Measurements from ENCODE around the gene ZNF83.
"Not testable (repeated sequence)": the region's sequence is repeated elsewhere in the genome, so short reads cannot be mapped to it uniquely, and the experiment has no call there.

Gene ZNF83

GRCh38 chr19:52638601-52639000 is 446 bp upstream of the ZNF83 start:
- DNase-seq (ENCODE audit: insufficient read length), result peak; percentile 25
- TF ChIP-seq POLR2AphosphoS5 (IDR thresholded peaks at IDR 0.05; ENCODE audit: low read depth, low read length) (no peak), POLR2A (IDR thresholded peaks at IDR 0.05; ENCODE audit: low read depth, low read length) (no peak), TAF1 (IDR thresholded peaks at IDR 0.05; ENCODE audit: borderline replicate concordance, low read depth, low read length) (no peak)
- FAIRE-seq, result no peak

GRCh38 chr19:52635786-52636570 is 2.2 kb downstream of the ZNF83 start:
- no peak for FAIRE-seq
- no peak for DNase-seq (ENCODE audit: insufficient read length)
- TF ChIP-seq TAF1 (IDR thresholded peaks at IDR 0.05; ENCODE audit: borderline replicate concordance, low read depth, low read length) (no peak), POLR2AphosphoS5 (IDR thresholded peaks at IDR 0.05; ENCODE audit: low read depth, low read length) (no peak), POLR2A (IDR thresholded peaks at IDR 0.05; ENCODE audit: low read depth, low read length) (no peak)

DNA sequence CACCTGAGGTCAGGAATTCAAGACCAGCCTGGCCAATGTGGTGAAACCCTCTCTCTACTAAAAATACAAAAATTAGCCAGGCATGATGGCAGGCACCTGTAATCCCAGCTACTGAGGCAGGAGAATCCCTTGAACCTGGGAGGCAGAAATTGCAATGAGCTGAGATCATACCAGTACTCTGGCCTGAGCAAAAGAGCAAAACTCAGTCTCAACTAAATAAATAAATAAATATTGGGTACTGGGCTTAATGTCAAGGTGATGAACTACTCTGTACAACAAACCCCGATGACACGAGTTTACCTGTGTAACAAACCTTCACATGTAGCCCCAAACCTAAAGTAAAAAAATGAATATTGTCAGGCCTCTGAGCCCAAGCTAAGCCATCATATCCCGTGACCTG is 10.7 kb downstream of the ZNF83 start:
- DNase-seq (ENCODE audit: insufficient read length); FAIRE-seq: not testable (repeated sequence)

GRCh38 chr19:52626915-52627314 is 11.2 kb downstream of the ZNF83 start:
- TF ChIP-seq TAF1 (IDR thresholded peaks at IDR 0.05; ENCODE audit: borderline replicate concordance, low read depth, low read length) (no peak), POLR2A (IDR thresholded peaks at IDR 0.05; ENCODE audit: low read depth, low read length) (no peak), POLR2AphosphoS5 (IDR thresholded peaks at IDR 0.05; ENCODE audit: low read depth, low read length) (no peak)
- DNase-seq (ENCODE audit: insufficient read length) (no peak), FAIRE-seq (no peak)

GRCh38 chr19:52622261-52622660 is 15.9 kb downstream of the ZNF83 start:
- TF ChIP-seq POLR2AphosphoS5 (IDR thresholded peaks at IDR 0.05; ENCODE audit: low read depth, low read length) (no peak), TAF1 (IDR thresholded peaks at IDR 0.05; ENCODE audit: borderline replicate concordance, low read depth, low read length) (no peak), POLR2A (IDR thresholded peaks at IDR 0.05; ENCODE audit: low read depth, low read length) (no peak)
- DNase-seq (ENCODE audit: insufficient read length) (no peak), FAIRE-seq (no peak)

- no peak for DNase-seq (ENCODE audit: insufficient read length)
- TF ChIP-seq POLR2AphosphoS5 (IDR thresholded peaks at IDR 0.05; ENCODE audit: low read depth, low read length) (no peak), TAF1 (IDR thresholded peaks at IDR 0.05; ENCODE audit: borderline replicate concordance, low read depth, low read length) (no peak), POLR2A (IDR thresholded peaks at IDR 0.05; ENCODE audit: low read depth, low read length) (no peak)
- no peak for FAIRE-seq
These were observed 16.8 kb downstream of the ZNF83 start for GRCh38 chr19:52621376-52621775.

DNA sequence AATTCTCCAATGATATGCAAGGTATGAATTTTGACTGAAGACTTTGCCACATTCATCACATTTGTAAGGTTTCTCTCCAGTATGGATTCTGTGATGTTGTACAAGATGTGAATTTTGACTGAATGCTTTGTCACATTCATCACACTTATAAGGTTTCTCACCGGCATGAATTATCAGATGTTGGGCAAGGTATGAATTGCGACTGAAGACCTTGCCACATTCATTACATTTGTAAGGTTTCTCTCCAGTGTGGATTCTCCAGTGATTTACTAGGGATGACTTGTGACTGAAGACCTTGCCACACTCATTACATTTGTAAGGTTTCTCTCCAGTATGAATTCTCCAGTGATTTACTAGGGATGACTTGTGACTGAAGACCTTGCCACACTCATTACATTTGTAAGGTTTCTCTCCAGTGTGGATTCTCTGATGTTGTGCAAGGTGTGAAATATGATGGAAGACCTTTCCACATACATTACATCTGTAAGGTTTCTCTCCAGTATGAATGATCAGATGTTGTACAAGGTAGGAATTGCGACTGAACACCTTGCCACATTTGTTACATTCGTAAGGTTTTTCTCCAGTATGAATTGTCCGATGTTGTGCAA is 24.8 kb downstream of the ZNF83 start:
- FAIRE-seq (no peak), DNase-seq (ENCODE audit: insufficient read length) (no peak)
- no peak for TF ChIP-seq POLR2A (IDR thresholded peaks at IDR 0.05; ENCODE audit: low read depth, low read length)
- TF ChIP-seq POLR2AphosphoS5 (IDR thresholded peaks at IDR 0.05; ENCODE audit: low read depth, low read length), result no peak
- no peak for TF ChIP-seq TAF1 (IDR thresholded peaks at IDR 0.05; ENCODE audit: borderline replicate concordance, low read depth, low read length)

GRCh38 chr19:52603558-52604207 is 34.5 kb downstream of the ZNF83 start:
- FAIRE-seq (no peak), DNase-seq (ENCODE audit: insufficient read length) (no peak)
- no peak for TF ChIP-seq TAF1 (IDR thresholded peaks at IDR 0.05; ENCODE audit: borderline replicate concordance, low read depth, low read length)
- TF ChIP-seq POLR2AphosphoS5 (IDR thresholded peaks at IDR 0.05; ENCODE audit: low read depth, low read length), result no peak
- TF ChIP-seq POLR2A (IDR thresholded peaks at IDR 0.05; ENCODE audit: low read depth, low read length), result no peak

DNA sequence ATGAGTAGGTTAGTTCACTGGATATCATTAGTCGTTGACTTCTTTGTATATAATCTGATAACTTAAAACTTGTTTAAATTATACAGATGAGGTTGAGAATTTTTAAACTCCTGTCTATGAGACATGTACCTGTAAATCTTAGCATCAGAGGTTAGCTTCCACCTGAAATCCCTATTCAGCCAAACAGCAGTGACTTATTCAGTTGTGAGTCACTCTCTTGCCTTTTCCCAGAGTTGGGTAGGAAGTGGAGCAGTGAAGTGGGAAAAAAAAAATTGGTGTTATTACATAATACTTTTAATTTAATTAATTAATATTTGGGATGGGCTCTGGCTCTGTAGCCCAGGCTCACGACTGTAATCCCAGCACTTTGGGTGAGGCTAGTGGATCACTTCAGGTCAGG is 35.2 kb downstream of the ZNF83 start:
- no peak for FAIRE-seq

GRCh38 chr19:52601974-52602366 is 36.2 kb downstream of the ZNF83 start:
- not testable (repeated sequence) for FAIRE-seq; DNase-seq (ENCODE audit: insufficient read length)

More for the DNA sequence above, 35.2 kb downstream of the ZNF83 start:
- no peak for DNase-seq (ENCODE audit: insufficient read length)
- TF ChIP-seq POLR2AphosphoS5 (IDR thresholded peaks at IDR 0.05; ENCODE audit: low read depth, low read length) (no peak), POLR2A (IDR thresholded peaks at IDR 0.05; ENCODE audit: low read depth, low read length) (no peak)

DNA sequence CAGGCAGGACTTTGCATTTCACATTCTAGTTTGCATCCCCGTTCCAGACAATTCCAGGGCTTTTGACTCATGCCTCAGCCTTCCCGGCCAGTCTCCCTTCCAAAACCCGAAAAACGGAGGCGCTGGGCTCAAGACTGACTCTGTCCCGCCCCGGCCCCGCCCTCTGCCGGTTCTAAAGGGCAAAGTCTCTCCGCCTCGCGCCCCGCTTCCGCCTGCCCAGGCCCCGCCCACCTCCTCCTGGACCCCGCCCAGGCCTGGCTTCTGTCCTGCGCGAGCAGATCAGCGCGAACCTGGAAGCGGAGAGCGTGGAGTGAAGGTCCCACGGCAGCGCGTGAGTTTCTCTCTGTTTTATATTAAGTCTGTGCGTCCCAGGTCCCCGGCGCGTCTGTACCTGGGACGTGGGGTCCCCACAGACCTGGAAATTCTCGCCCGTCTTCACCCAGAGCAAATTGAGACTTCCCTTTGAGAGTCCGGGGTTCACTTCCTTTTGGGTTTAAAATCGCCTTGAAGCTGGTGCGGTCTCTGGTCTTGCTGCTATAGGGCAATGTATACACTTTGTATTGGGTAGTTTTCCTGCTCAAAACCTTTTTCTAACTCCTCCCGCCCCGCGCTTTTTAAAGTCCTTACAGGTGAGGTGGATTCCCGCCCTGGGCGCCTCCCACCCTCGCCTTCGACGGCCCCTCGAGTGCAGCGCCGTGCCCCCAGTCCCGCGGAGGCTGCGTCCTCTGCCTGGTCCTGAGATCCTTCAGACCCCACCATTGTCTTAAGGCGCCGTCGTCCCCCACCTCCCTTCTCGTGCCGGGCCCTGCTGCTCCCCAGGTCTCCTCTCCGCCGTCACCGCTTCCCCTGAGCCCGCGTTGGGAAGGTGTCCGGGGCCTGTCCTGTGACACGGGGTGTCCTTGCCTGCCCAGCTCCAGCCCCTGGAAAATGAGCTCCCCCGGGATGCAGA is 36.9 kb downstream of the ZNF83 start:
- TF ChIP-seq POLR2A (IDR thresholded peaks at IDR 0.05; ENCODE audit: low read depth, low read length), result peak; percentile 70; the same call in 1 of the 2 replicates
- TF ChIP-seq POLR2AphosphoS5 (IDR thresholded peaks at IDR 0.05; ENCODE audit: low read depth, low read length), result no peak
- peak; percentile 84 for DNase-seq (ENCODE audit: insufficient read length)
- FAIRE-seq, result peak; percentile 88

Measured in GM12892 (cell line).